SU-DHL-6 (cell line): ENCODE data around the gene FMNL3.

ENCODE experiments used
- CTCF ChIP-seq: fragments of 200-600 bp; sonication (generic); IDR thresholded peaks from one replicate; pipeline ENCODE4 v1.5.1; 2017; ENCODE audit warnings: antibody characterized with exemption, mild to moderate bottlenecking, low read length, moderate library complexity; ENCODE audit not compliant: insufficient read depth, poor library complexity, severe bottlenecking
- EZH2phosphoT487 ChIP-seq: fragments of 200-600 bp; sonication (generic), shearing (Covaris generic); conservative IDR thresholded peaks from 2 replicates; pipeline ENCODE4 v1.6.1; 2018; ENCODE audit warnings: mild to moderate bottlenecking, antibody characterized with exemption, low read length, moderate library complexity, mixed read lengths

GRCh38 chr12:49642370-49642802 lies 64.8 kb downstream of the FMNL3 start:
- no peak for TF ChIP-seq CTCF
- no peak for TF ChIP-seq EZH2phosphoT487
